IMR-90 (cell line): ENCODE results near the gene ZBTB38. TPM values are rescaled to one million over a fixed set of nuclear protein-coding genes. Genes with fewer than 3 reads are reported as not detected.
A peak's percentile ranks its signal among the peaks of the same experiment; 100 is the strongest.

Experiments used
- ATAC-seq: fragments of 200-7000 bp; cut with Tn5 transposase; 2 replicates; pipeline ENCODE4 v1.9.1; 2020; ENCODE audit warnings: low read depth, mild to moderate bottlenecking, moderate library complexity
- BruUV-seq: library from RNA; stranded (reverse); fragments of 400-500 nt; replicated peaks from 2 replicates; lab custom pipeline; 2021; lab: Mats Ljungman, UMichigan
- CTCF ChIA-PET: fragments of 300-600 bp; formaldehyde crosslinking; extraction: SDS; loops from one replicate; lab custom pipeline; 2021; ENCODE audit warnings: antibody characterized with exemption; lab: Yijun Ruan, JAX
- POLR2A ChIA-PET: fragments of 300-600 bp; sonication (Branson Sonifier 250); formaldehyde crosslinking; loops from one replicate; lab custom pipeline; 2022; ENCODE audit warnings: antibody characterized with exemption; ENCODE audit not compliant: unreplicated experiment; lab: Charles Lee
- DNase-seq: peaks from one replicate; pipeline ENCODE4 v3.0.0; 2013
- H2AFZ ChIP-seq: replicated peaks from 2 replicates; pipeline ENCODE3; 2013; ENCODE audit warnings: low read length, mild to moderate bottlenecking; ENCODE audit not compliant: poor library complexity
- H2AK5ac ChIP-seq: 2 replicates; pipeline ENCODE4 v1.6.1; 2013; ENCODE audit warnings: low read depth, low read length, inconsistent platforms
- H2AK9ac ChIP-seq: replicated peaks from 2 replicates; pipeline ENCODE3; 2013; ENCODE audit warnings: mild to moderate bottlenecking, low read depth, low read length, moderate library complexity; ENCODE audit not compliant: poor library complexity
- H2BK120ac ChIP-seq: 2 replicates; pipeline ENCODE4 v1.6.1; 2013; ENCODE audit warnings: low read depth, low read length, inconsistent platforms
- H2BK15ac ChIP-seq: 3 replicates; pipeline ENCODE4 v1.6.1; 2013; ENCODE audit warnings: low read depth, low read length, inconsistent platforms
- H2BK20ac ChIP-seq: 2 replicates; pipeline ENCODE4 v1.6.1; 2013; ENCODE audit warnings: low read depth, mild to moderate bottlenecking, inconsistent platforms, low read length, moderate library complexity
- H2BK5ac ChIP-seq: 2 replicates; pipeline ENCODE4 v1.6.1; 2013; ENCODE audit warnings: mild to moderate bottlenecking, low read depth, low read length, inconsistent platforms; ENCODE audit not compliant: poor library complexity, severe bottlenecking
- H3K14ac ChIP-seq: replicated peaks from 2 replicates; pipeline ENCODE4 v1.6.1; 2013; ENCODE audit warnings: low read depth, low read length, inconsistent platforms
- H3K18ac ChIP-seq: 2 replicates; pipeline ENCODE4 v1.6.1; 2013; ENCODE audit warnings: low read depth, low read length, control low read depth
- H3K23ac ChIP-seq: 2 replicates; pipeline ENCODE4 v1.6.1; 2013; ENCODE audit warnings: low read depth, low read length, inconsistent platforms
- H3K27ac ChIP-seq: 2 replicates; pipeline ENCODE4 v1.5.1; 2013; ENCODE audit warnings: mild to moderate bottlenecking, control low read depth, low read length; ENCODE audit not compliant: insufficient read depth
- H3K27me3 ChIP-seq: 2 replicates; pipeline ENCODE4 v1.6.1; 2013; ENCODE audit warnings: low read length; ENCODE audit not compliant: control insufficient read depth, insufficient read depth
- H3K36me3 ChIP-seq: 2 replicates; pipeline ENCODE4 v1.6.1; 2013; ENCODE audit warnings: low read length, mixed read lengths; ENCODE audit not compliant: control insufficient read depth, insufficient read depth
- H3K4ac ChIP-seq: 2 replicates; pipeline ENCODE4 v1.6.1; 2013; ENCODE audit warnings: low read depth, low read length, inconsistent platforms
- H3K4me1 ChIP-seq: 2 replicates; pipeline ENCODE4 v1.6.1; 2013; ENCODE audit warnings: low read length, mixed read lengths; ENCODE audit not compliant: control insufficient read depth, insufficient read depth
- H3K4me2 ChIP-seq: 2 replicates; pipeline ENCODE4 v1.6.1; 2013; ENCODE audit warnings: low read depth, mild to moderate bottlenecking, control low read depth, low read length, moderate library complexity
- H3K4me3 ChIP-seq: 2 replicates; pipeline ENCODE4 v1.5.1; 2013; ENCODE audit warnings: low read depth, mild to moderate bottlenecking, control low read depth, low read length, moderate library complexity; ENCODE audit not compliant: insufficient read depth
- H3K56ac ChIP-seq: 2 replicates; pipeline ENCODE4 v1.6.1; 2013; ENCODE audit warnings: low read length, inconsistent platforms; ENCODE audit not compliant: insufficient read depth; ENCODE audit errors: extremely low read depth
- H3K79me1 ChIP-seq, 2 experiments: 2 replicates each; pipeline ENCODE4 v1.6.1; 2013; ENCODE audit warnings: low read length in 2 of 2, inconsistent platforms in 1 of 2, low read depth in 1 of 2
- H3K9ac ChIP-seq: 2 replicates; pipeline ENCODE4 v1.6.1; 2013; ENCODE audit warnings: low read depth, low read length, control low read depth
- H3K9me1 ChIP-seq: 2 replicates; pipeline ENCODE4 v1.6.1; 2013; ENCODE audit warnings: low read length, inconsistent platforms; ENCODE audit not compliant: insufficient read depth
- H3K9me3 ChIP-seq: 2 replicates; pipeline ENCODE4 v1.6.1; 2013; ENCODE audit warnings: low read length; ENCODE audit not compliant: control insufficient read depth, insufficient read depth
- H4K20me1 ChIP-seq: 2 replicates; pipeline ENCODE4 v1.6.1; 2013; ENCODE audit warnings: low read length, inconsistent platforms; ENCODE audit not compliant: insufficient read depth
- H4K5ac ChIP-seq: 2 replicates; pipeline ENCODE4 v1.6.1; 2013; ENCODE audit warnings: mild to moderate bottlenecking, low read depth, low read length, control low read depth
- H4K8ac ChIP-seq, 2 experiments: 2 replicates each; pipeline ENCODE4 v1.6.1; 2013; ENCODE audit warnings: low read depth in 2 of 2, low read length in 2 of 2, control low read depth in 1 of 2, inconsistent platforms in 1 of 2
- H4K91ac ChIP-seq: 2 replicates; pipeline ENCODE4 v1.6.1; 2013; ENCODE audit warnings: low read depth, low read length, inconsistent platforms; ENCODE audit not compliant: insufficient read depth
- BHLHE40 ChIP-seq: fragments of 150-350 bp; IDR thresholded peaks from 2 replicates; pipeline ENCODE4 v1.6.1; 2016; ENCODE audit warnings: mild to moderate bottlenecking, low read depth, low read length
- CEBPB ChIP-seq: IDR thresholded peaks from 2 replicates; pipeline ENCODE4 v1.6.1; 2012; ENCODE audit warnings: low read depth, low read length, improper control_type of control experiment
- CHD1 ChIP-seq: IDR thresholded peaks from 2 replicates; pipeline ENCODE4 v1.6.1; 2012; ENCODE audit warnings: low read depth, low read length, improper control_type of control experiment
- FOS ChIP-seq: fragments of 150-350 bp; IDR thresholded peaks from 2 replicates; pipeline ENCODE4 v1.6.1; 2016; ENCODE audit warnings: low read depth, low read length
- MAFK ChIP-seq: IDR thresholded peaks from 2 replicates; pipeline ENCODE4 v1.6.1; 2012; ENCODE audit warnings: low read depth, low read length, improper control_type of control experiment
- MAZ ChIP-seq: IDR thresholded peaks from 2 replicates; pipeline ENCODE4 v1.6.1; 2012; ENCODE audit warnings: low read depth, mild to moderate bottlenecking, low read length, improper control_type of control experiment, moderate library complexity, borderline replicate concordance
- MXI1 ChIP-seq: IDR thresholded peaks from 2 replicates; pipeline ENCODE4 v1.6.1; 2012; ENCODE audit warnings: low read depth, mild to moderate bottlenecking, low read length, moderate library complexity, borderline replicate concordance
- NFE2L2 ChIP-seq: fragments of 150-350 bp; IDR thresholded peaks from 2 replicates; pipeline ENCODE4 v1.6.1; 2016; ENCODE audit warnings: low read depth, mild to moderate bottlenecking, low read length
- POLR2A ChIP-seq: IDR thresholded peaks from 2 replicates; pipeline ENCODE4 v1.6.1; 2012; ENCODE audit warnings: mild to moderate bottlenecking, low read depth, low read length
- RAD21 ChIP-seq: IDR thresholded peaks from 2 replicates; pipeline ENCODE4 v1.6.1; 2012; ENCODE audit warnings: low read length, improper control_type of control experiment
- RCOR1 ChIP-seq: IDR thresholded peaks from 2 replicates; pipeline ENCODE4 v1.6.1; 2012; ENCODE audit warnings: mild to moderate bottlenecking, low read length, improper control_type of control experiment; ENCODE audit not compliant: insufficient replicate concordance
- RFX5 ChIP-seq: IDR thresholded peaks from 2 replicates; pipeline ENCODE4 v1.8.0; 2012; ENCODE audit warnings: low read depth, mild to moderate bottlenecking, low read length, moderate library complexity
- SMC3 ChIP-seq: fragments of 150-350 bp; IDR thresholded peaks from 2 replicates; pipeline ENCODE4 v1.6.1; 2016; ENCODE audit warnings: low read depth, mild to moderate bottlenecking, antibody characterized with exemption, low read length, moderate library complexity
- WGBS, 2 experiments: methylation state at CpG; one replicate each; pipeline versions ENCODE4 v1.1.5 to v1.1.7; 2013; ENCODE audit warnings: missing lambda C conversion rate in 2 of 2; ENCODE audit not compliant: insufficient read length in 1 of 2; ENCODE audit errors: extremely low coverage in 2 of 2; 5-methylcytosine and 5-hydroxymethylcytosine counted together
- dilution Hi-C: fragments of 300-500 bp; cut with HindIII; formaldehyde crosslinking; loops from one replicate; pipeline ENCODE4 v1.14.3; 2018; ENCODE audit warnings: low sequenced_read_pairs; ENCODE audit not compliant: unreplicated experiment
- in situ Hi-C: fragments of 300-500 bp; cut with MboI; formaldehyde crosslinking; loops from 3 replicates; pipeline ENCODE4 v1.14.3; 2019; ENCODE audit warnings: low sequenced_read_pairs, inconsistent platforms, mixed read lengths
- intact Hi-C: fragments of 100-400 bp; cut with micrococcal nuclease; formaldehyde crosslinking; loops from 2 replicates; pipeline ENCODE4 v1.10.0; 2022
- polyA plus RNA-seq, 3 experiments: library from polyadenylated mRNA; depleted of rRNA; stranded (reverse); fragments of >200 nt; gene quantifications; 2 replicates each; pipeline ENCODE4 v1.2.3, GENCODE V29; 2012; ENCODE audit warnings: low replicate concordance in 1 of 3
- total RNA-seq: library from RNA; depleted of rRNA; stranded (reverse); fragments of >200 nt; gene quantifications from 2 replicates; pipeline ENCODE4 v1.2.3, GENCODE V29; 2012
- TF ChIP-seq, protein P1 (sequence below): fragments of 150-350 bp; IDR thresholded peaks from 2 replicates; pipeline ENCODE4 v1.6.1; 2016; ENCODE audit warnings: low read depth, mild to moderate bottlenecking, low read length, moderate library complexity, borderline replicate concordance
- TF ChIP-seq, protein P2 (sequence below): conservative IDR thresholded peaks from 2 replicates; pipeline ENCODE4 v1.5.1; 2012; ENCODE audit warnings: mild to moderate bottlenecking, low read depth, low read length, improper control_type of control experiment
- TF ChIP-seq, protein P3 (sequence below): fragments of 150-350 bp; IDR thresholded peaks from 2 replicates; pipeline ENCODE4 v1.6.1; 2017; ENCODE audit warnings: mild to moderate bottlenecking, antibody characterized with exemption, low read length, low read depth

ZBTB38 gene
- total and polyA plus RNA-seq, 2 of the 4 experiments (the other 2 are of a cell fraction), result 44.9 to 274 TPM

DNA sequence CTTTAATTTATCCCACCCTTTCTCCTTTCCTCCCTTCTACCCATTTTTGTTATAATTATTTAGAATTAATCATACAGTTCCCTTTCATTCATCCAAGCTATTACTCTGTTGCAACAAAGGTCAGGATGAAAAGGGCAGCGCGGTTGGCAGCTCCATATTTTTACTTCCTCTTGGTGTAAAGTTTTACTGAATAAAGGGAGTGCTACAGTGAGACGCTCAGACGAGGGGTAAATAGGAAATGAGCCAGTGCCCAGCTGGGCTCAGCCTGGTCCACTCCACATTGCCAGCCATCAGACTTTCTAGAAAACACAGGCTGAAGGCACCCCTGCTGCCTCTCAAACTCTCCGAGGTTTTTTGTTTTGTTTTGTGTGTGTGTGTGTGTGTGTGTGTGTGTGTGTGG, 21.9 kb upstream of the ZBTB38 start:
- ChIA-PET CTCF (interaction anchor here (1.0 kb wide), 1 partner anchor 96 kb away, joined by 3 read pairs; no protein-coding TSS in a partner anchor), POLR2A (no interaction called here)
- no peaks in the 10 kb centered on the region for H3K27me3 ChIP-seq
- H2BK20ac ChIP-seq, result no peak overlapping the region
- ATAC-seq (no peak; the same call in 1 of the 2 replicates), DNase-seq (no peak)
- WGBS, 2 experiments, result no CpG with 5 or more reads among the region's 5 CpGs
- H3K79me1 ChIP-seq, result no peaks in the 10 kb centered on the region
- peak overlapping the region; percentile 10; the same call in 1 of the 2 replicates for H4K5ac ChIP-seq
- H3K9me3 ChIP-seq, result no peaks in the 10 kb centered on the region; the same call in 1 of the 2 replicates
- no peak for TF ChIP-seq RFX5
- no peak for TF ChIP-seq BHLHE40
- TF ChIP-seq MAZ, result no peak
- no peak for TF ChIP-seq NFE2L2
- no peak for TF ChIP-seq CEBPB
- TF ChIP-seq, protein P1, sequence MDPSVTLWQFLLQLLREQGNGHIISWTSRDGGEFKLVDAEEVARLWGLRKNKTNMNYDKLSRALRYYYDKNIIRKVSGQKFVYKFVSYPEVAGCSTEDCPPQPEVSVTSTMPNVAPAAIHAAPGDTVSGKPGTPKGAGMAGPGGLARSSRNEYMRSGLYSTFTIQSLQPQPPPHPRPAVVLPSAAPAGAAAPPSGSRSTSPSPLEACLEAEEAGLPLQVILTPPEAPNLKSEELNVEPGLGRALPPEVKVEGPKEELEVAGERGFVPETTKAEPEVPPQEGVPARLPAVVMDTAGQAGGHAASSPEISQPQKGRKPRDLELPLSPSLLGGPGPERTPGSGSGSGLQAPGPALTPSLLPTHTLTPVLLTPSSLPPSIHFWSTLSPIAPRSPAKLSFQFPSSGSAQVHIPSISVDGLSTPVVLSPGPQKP, result no peak
- no peak for TF ChIP-seq RAD21
- TF ChIP-seq SMC3, result no peak
- no peak for TF ChIP-seq POLR2A
- no peak for TF ChIP-seq CHD1
- TF ChIP-seq, protein P2, sequence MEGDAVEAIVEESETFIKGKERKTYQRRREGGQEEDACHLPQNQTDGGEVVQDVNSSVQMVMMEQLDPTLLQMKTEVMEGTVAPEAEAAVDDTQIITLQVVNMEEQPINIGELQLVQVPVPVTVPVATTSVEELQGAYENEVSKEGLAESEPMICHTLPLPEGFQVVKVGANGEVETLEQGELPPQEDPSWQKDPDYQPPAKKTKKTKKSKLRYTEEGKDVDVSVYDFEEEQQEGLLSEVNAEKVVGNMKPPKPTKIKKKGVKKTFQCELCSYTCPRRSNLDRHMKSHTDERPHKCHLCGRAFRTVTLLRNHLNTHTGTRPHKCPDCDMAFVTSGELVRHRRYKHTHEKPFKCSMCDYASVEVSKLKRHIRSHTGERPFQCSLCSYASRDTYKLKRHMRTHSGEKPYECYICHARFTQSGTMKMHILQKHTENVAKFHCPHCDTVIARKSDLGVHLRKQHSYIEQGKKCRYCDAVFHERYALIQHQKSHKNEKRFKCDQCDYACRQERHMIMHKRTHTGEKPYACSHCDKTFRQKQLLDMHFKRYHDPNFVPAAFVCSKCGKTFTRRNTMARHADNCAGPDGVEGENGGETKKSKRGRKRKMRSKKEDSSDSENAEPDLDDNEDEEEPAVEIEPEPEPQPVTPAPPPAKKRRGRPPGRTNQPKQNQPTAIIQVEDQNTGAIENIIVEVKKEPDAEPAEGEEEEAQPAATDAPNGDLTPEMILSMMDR, result no peak
- TF ChIP-seq, protein P3, sequence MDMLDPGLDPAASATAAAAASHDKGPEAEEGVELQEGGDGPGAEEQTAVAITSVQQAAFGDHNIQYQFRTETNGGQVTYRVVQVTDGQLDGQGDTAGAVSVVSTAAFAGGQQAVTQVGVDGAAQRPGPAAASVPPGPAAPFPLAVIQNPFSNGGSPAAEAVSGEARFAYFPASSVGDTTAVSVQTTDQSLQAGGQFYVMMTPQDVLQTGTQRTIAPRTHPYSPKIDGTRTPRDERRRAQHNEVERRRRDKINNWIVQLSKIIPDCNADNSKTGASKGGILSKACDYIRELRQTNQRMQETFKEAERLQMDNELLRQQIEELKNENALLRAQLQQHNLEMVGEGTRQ, result no peak
- no peak for TF ChIP-seq MXI1
- TF ChIP-seq MAFK, result no peak
- no peak for TF ChIP-seq RCOR1
- no peak for TF ChIP-seq FOS
- dilution Hi-C loops (no loop called here), in situ Hi-C loops (loop anchor here (25.0 kb wide), 1 partner anchor 541 kb away; the partner anchor contains the start of gene ATP1B3), intact Hi-C loops (no loop called here)
- peaks cover 3% of the 10 kb centered on the region for H3K4me1 ChIP-seq
- H3K4me3 ChIP-seq, result no peak overlapping the region
- H4K20me1 ChIP-seq, result no peaks in the 10 kb centered on the region
- H3K56ac ChIP-seq, result no peak overlapping the region
- H3K36me3 ChIP-seq, result no peaks in the 10 kb centered on the region; the same call in 1 of the 2 replicates
- peak overlapping the region; percentile 40 for H2BK5ac ChIP-seq
- no peak overlapping the region for H2AK9ac ChIP-seq
- H4K8ac ChIP-seq, result peak overlapping the region in 1 of 2 experiments; percentile 57; a peak in 2 of 4 replicates
- H3K23ac ChIP-seq, result no peak overlapping the region
- no peaks in the 10 kb centered on the region for H3K9me1 ChIP-seq
- 0 out of 2 replicates have a peak overlapping the region, but pooled peaks have one; percentile 25 for H3K14ac ChIP-seq
- BruUV-seq, result no TSS peak
- H3K4ac ChIP-seq, result peak overlapping the region; percentile 12; the same call in 1 of the 2 replicates
- peak overlapping the region; percentile 76 for H2AFZ ChIP-seq
- H2BK15ac ChIP-seq, result peak overlapping the region; percentile 70; the same call in 1 of the 3 replicates
- H4K91ac ChIP-seq, result peak overlapping the region; percentile 28; the same call in 1 of the 2 replicates
- no peak overlapping the region; the same call in 1 of the 2 replicates for H3K9ac ChIP-seq
- H3K4me2 ChIP-seq, result no peak overlapping the region
- no peak overlapping the region for H3K18ac ChIP-seq
- H3K27ac ChIP-seq, result no peak overlapping the region
- peak overlapping the region; percentile 57; the same call in 1 of the 2 replicates for H2BK120ac ChIP-seq
- H2AK5ac ChIP-seq, result peak overlapping the region; percentile 60; the same call in 1 of the 2 replicates
